ENCODE results near the gene ARHGAP23.

ARHGAP23 gene

GRCh38 chr17:38425031-38425430, 3.2 kb upstream of the ARHGAP23 start:
- H3K9me2 ChIP-seq (replicated peaks; ENCODE audit: low read depth, low read length) = no peaks in the 10 kb centered on the region
- H4K20me1 ChIP-seq (ENCODE audit: insufficient read depth, low read length, poor library complexity, severe bottlenecking) = peaks cover 9% of the 10 kb centered on the region
- no peak overlapping the region for H3K4me2 ChIP-seq (ENCODE audit: low read depth, low read length, poor library complexity, severe bottlenecking)
- H3K79me2 ChIP-seq (ENCODE audit: insufficient read depth, low read length) = peaks cover 32% of the 10 kb centered on the region
- no peak overlapping the region for H3K4me3 ChIP-seq (ENCODE audit: low read length, poor library complexity, severe bottlenecking)
- peaks cover 25% of the 10 kb centered on the region for H3K4me1 ChIP-seq (ENCODE audit: insufficient read depth, low read length, poor library complexity, severe bottlenecking)
- no peaks in the 10 kb centered on the region for H3K27me3 ChIP-seq (ENCODE audit: insufficient read depth, low read length, poor library complexity, severe bottlenecking)
- TF ChIP-seq EZH2phosphoT487 (IDR thresholded peaks at IDR 0.05; ENCODE audit: borderline replicate concordance) (no peak), CTCF (conservative IDR thresholded peaks at IDR 0.05; ENCODE audit: low read length) (no peak)
- no peaks in the 10 kb centered on the region for H3K9me3 ChIP-seq (ENCODE audit: insufficient read depth, low read depth, low read length)
- no peak overlapping the region for H2AFZ ChIP-seq (ENCODE audit: low read length)
- H3F3A ChIP-seq (ENCODE audit: low read depth) = 0 out of 2 replicates have a peak, but pooled peaks cover 5% of the 10 kb centered on the region
- H3K36me3 ChIP-seq (ENCODE audit: insufficient read depth, low read length) = no peaks in the 10 kb centered on the region
- no peak overlapping the region for H3K9ac ChIP-seq (ENCODE audit: low read depth, low read length, poor library complexity, severe bottlenecking)

- peaks cover 32% of the 10 kb centered on the region for H3K4me1 ChIP-seq (ENCODE audit: insufficient read depth, low read length, poor library complexity, severe bottlenecking)
- H3F3A ChIP-seq (ENCODE audit: low read depth) = 0 out of 2 replicates have a peak, but pooled peaks cover 5% of the 10 kb centered on the region
- no peak overlapping the region for H2AFZ ChIP-seq (ENCODE audit: low read length)
- no peaks in the 10 kb centered on the region for H3K36me3 ChIP-seq (ENCODE audit: insufficient read depth, low read length)
- H3K9me2 ChIP-seq (replicated peaks; ENCODE audit: low read depth, low read length) = no peaks in the 10 kb centered on the region
- no peaks in the 10 kb centered on the region for H3K27me3 ChIP-seq (ENCODE audit: insufficient read depth, low read length, poor library complexity, severe bottlenecking)
- H4K20me1 ChIP-seq (ENCODE audit: insufficient read depth, low read length, poor library complexity, severe bottlenecking) = peaks cover 16% of the 10 kb centered on the region
- no peaks in the 10 kb centered on the region for H3K9me3 ChIP-seq (ENCODE audit: insufficient read depth, low read depth, low read length)
- H3K9ac ChIP-seq (ENCODE audit: low read depth, low read length, poor library complexity, severe bottlenecking) = no peak overlapping the region
- no peak overlapping the region for H3K4me3 ChIP-seq (ENCODE audit: low read length, poor library complexity, severe bottlenecking)
- peaks cover 39% of the 10 kb centered on the region for H3K79me2 ChIP-seq (ENCODE audit: insufficient read depth, low read length)
- TF ChIP-seq CTCF (conservative IDR thresholded peaks at IDR 0.05; ENCODE audit: low read length) = no peak
- TF ChIP-seq EZH2phosphoT487 (IDR thresholded peaks at IDR 0.05; ENCODE audit: borderline replicate concordance) = no peak
- no peak overlapping the region for H3K4me2 ChIP-seq (ENCODE audit: low read depth, low read length, poor library complexity, severe bottlenecking)
Measured at GRCh38 chr17:38425744-38426143, 2.5 kb upstream of the ARHGAP23 start.

GRCh38 chr17:38426441-38426840, 1.8 kb upstream of the ARHGAP23 start:
- Histone ChIP-seq H3K27me3 (ENCODE audit: insufficient read depth, low read length, poor library complexity, severe bottlenecking) (no peaks in the 10 kb centered on the region), H3K9ac (ENCODE audit: low read depth, low read length, poor library complexity, severe bottlenecking) (no peak overlapping the region), H3K4me1 (ENCODE audit: insufficient read depth, low read length, poor library complexity, severe bottlenecking) (peaks cover 39% of the 10 kb centered on the region), H2AFZ (ENCODE audit: low read length) (no peak overlapping the region), H3K9me3 (ENCODE audit: insufficient read depth, low read depth, low read length) (no peaks in the 10 kb centered on the region), H3K36me3 (ENCODE audit: insufficient read depth, low read length) (no peaks in the 10 kb centered on the region), H3K79me2 (ENCODE audit: insufficient read depth, low read length) (peaks cover 46% of the 10 kb centered on the region), H4K20me1 (ENCODE audit: insufficient read depth, low read length, poor library complexity, severe bottlenecking) (peaks cover 22% of the 10 kb centered on the region), H3K4me2 (ENCODE audit: low read depth, low read length, poor library complexity, severe bottlenecking) (no peak overlapping the region), H3K9me2 (replicated peaks; ENCODE audit: low read depth, low read length) (no peaks in the 10 kb centered on the region), H3K4me3 (ENCODE audit: low read length, poor library complexity, severe bottlenecking) (no peak overlapping the region), H3F3A (ENCODE audit: low read depth) (0 out of 2 replicates have a peak, but pooled peaks cover 5% of the 10 kb centered on the region)
- TF ChIP-seq CTCF (conservative IDR thresholded peaks at IDR 0.05; ENCODE audit: low read length) (no peak), EZH2phosphoT487 (IDR thresholded peaks at IDR 0.05; ENCODE audit: borderline replicate concordance) (no peak)
